SJCRH30 (cell line): ENCODE results near the gene SRSF10. TPM values are rescaled to one million over a fixed set of nuclear protein-coding genes. Genes with fewer than 3 reads are reported as not detected.

Source experiments
- DNase-seq, 2 experiments: peaks; one replicate each; pipeline ENCODE4 v3.0.0-alpha.2; 2015 to 2020
- H3K27ac ChIP-seq: fragments of 250-450 bp; sonication (Bioruptor Pico); 2 replicates; pipeline ENCODE4 v1.5.1; 2020; ENCODE audit warnings: mild to moderate bottlenecking, moderate library complexity
- H3K27me3 ChIP-seq: fragments of 250-450 bp; sonication (Bioruptor Pico); 2 replicates; pipeline ENCODE4 v1.5.1; 2020; ENCODE audit warnings: mild to moderate bottlenecking, moderate library complexity
- H3K36me3 ChIP-seq: fragments of 250-450 bp; sonication (Bioruptor Pico); 2 replicates; pipeline ENCODE4 v1.5.1; 2020; ENCODE audit warnings: mild to moderate bottlenecking, moderate library complexity
- H3K4me1 ChIP-seq: fragments of 250-450 bp; sonication (Bioruptor Pico); 2 replicates; pipeline ENCODE4 v1.5.1; 2020; ENCODE audit warnings: mild to moderate bottlenecking, moderate library complexity
- H3K4me3 ChIP-seq: fragments of 250-450 bp; sonication (Bioruptor Pico); 2 replicates; pipeline ENCODE4 v1.5.1; 2020; ENCODE audit warnings: mild to moderate bottlenecking, moderate library complexity
- H3K9me3 ChIP-seq: fragments of 250-450 bp; sonication (Bioruptor Pico); replicated peaks from 2 replicates; pipeline ENCODE4 v1.5.1; 2020; ENCODE audit warnings: mild to moderate bottlenecking, moderate library complexity
- total RNA-seq: library from RNA; depleted of rRNA; stranded (reverse); fragments of >200 nt; shearing (Covaris generic); gene quantifications from 2 replicates; pipeline ENCODE4 v1.2.3, GENCODE V29; 2014

The SRSF10 gene
- total RNA-seq, 1 experiment from 2014 or later: 245 TPM

- no peaks in the 10 kb centered on the region for H3K9me3 ChIP-seq
- no peak overlapping the region for H3K4me3 ChIP-seq
- H3K27ac ChIP-seq: no peak overlapping the region
- H3K27me3 ChIP-seq: no peaks in the 10 kb centered on the region
- DNase-seq: no peak
- H3K4me1 ChIP-seq: no peaks in the 10 kb centered on the region
- peaks cover 14% of the 10 kb centered on the region for H3K36me3 ChIP-seq
These were observed 23.0 kb downstream of the SRSF10 start for GRCh38 chr1:23957096-23957495.

- H3K27me3 ChIP-seq: no peaks in the 10 kb centered on the region
- no peaks in the 10 kb centered on the region for H3K4me1 ChIP-seq
- no peak for DNase-seq
- H3K4me3 ChIP-seq: no peak overlapping the region
- no peaks in the 10 kb centered on the region for H3K36me3 ChIP-seq
- H3K9me3 ChIP-seq: no peaks in the 10 kb centered on the region
- no peak overlapping the region for H3K27ac ChIP-seq
These were observed 27.1 kb downstream of the SRSF10 start for GRCh38 chr1:23953020-23953419.

DNA sequence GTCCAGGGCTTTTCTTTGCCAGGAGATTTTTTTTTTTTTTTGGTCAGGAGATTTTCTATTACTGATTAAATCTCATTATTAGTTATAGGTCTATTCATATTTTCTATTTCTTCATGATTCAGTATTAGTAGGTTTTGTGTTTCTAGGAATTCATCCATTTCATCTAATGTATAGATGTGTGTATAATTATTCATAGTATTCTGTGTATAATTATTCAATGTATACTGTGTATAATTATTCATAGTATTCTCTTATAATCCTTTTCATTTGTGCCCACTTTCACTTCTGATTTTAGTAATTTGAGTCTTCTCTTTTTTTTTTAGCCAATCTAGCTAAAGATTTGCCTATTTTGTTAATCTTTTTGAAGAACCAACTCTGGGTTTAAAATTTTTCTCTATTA is 32.8 kb downstream of the SRSF10 start:
- Histone ChIP-seq H3K36me3 (no peaks in the 10 kb centered on the region), H3K27me3 (no peaks in the 10 kb centered on the region), H3K4me1 (no peaks in the 10 kb centered on the region), H3K9me3 (no peaks in the 10 kb centered on the region; the same call in 1 of the 2 replicates), H3K4me3 (no peak overlapping the region), H3K27ac (no peak overlapping the region)
- no peak for DNase-seq

GRCh38 chr1:23936481-23937176 is 43.5 kb downstream of the SRSF10 start:
- Histone ChIP-seq H3K36me3 (no peaks in the 10 kb centered on the region), H3K27ac (no peak overlapping the region), H3K4me3 (no peak overlapping the region), H3K27me3 (no peaks in the 10 kb centered on the region), H3K9me3 (no peaks in the 10 kb centered on the region), H3K4me1 (no peaks in the 10 kb centered on the region)
- peak in 1 of 2 experiments; percentile 39 for DNase-seq

- Histone ChIP-seq H3K9me3 (peaks cover 3% of the 10 kb centered on the region; the same call in 1 of the 2 replicates), H3K4me3 (no peak overlapping the region), H3K27me3 (no peaks in the 10 kb centered on the region), H3K4me1 (no peaks in the 10 kb centered on the region), H3K36me3 (no peaks in the 10 kb centered on the region), H3K27ac (no peak overlapping the region)
- DNase-seq: no peak
These were observed 48.6 kb downstream of the SRSF10 start for GRCh38 chr1:23931491-23931880.

DNA sequence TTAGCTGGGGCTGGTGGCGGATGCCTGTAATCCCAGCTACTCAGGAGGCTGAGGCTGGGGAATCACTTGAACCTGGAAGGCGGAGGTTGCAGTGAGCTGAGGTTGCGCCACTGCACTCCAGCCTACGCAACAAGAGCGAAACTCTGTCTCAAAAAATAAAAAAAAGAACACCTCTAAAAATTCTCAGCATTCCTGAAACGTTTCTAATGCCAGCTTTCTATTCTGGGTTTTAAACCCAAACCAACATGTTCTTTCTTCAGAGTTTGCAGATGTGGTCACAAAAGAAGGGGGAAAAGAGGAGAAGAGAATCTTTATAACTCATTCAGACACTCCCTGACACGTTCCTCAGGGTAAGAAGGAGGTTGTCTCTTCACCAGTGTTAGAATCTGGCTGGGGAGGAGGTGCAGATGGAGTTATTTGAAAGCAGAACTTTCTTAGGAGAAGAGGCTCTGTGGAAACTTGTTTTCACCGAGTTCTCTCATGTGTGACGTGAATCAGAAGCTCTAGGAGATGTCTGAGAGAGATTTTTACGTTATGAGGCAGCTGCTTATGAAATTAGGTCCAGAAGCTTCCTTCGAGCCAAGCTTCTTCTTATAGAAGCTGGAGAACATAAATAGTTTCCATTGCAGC is 49.2 kb downstream of the SRSF10 start:
- Histone ChIP-seq H3K9me3 (peaks cover 3% of the 10 kb centered on the region; the same call in 1 of the 2 replicates), H3K4me3 (no peak overlapping the region), H3K36me3 (no peaks in the 10 kb centered on the region), H3K27me3 (no peaks in the 10 kb centered on the region), H3K27ac (no peak overlapping the region), H3K4me1 (no peaks in the 10 kb centered on the region)
- no peak for DNase-seq

GRCh38 chr1:23930270-23930669 is 49.9 kb downstream of the SRSF10 start:
- no peaks in the 10 kb centered on the region for H3K36me3 ChIP-seq
- H3K4me1 ChIP-seq: no peaks in the 10 kb centered on the region
- DNase-seq: no peak
- H3K9me3 ChIP-seq: peaks cover 3% of the 10 kb centered on the region; the same call in 1 of the 2 replicates
- H3K27me3 ChIP-seq: no peaks in the 10 kb centered on the region
- no peak overlapping the region for H3K27ac ChIP-seq
- no peak overlapping the region for H3K4me3 ChIP-seq

GRCh38 chr1:23928789-23929188 is 51.3 kb downstream of the SRSF10 start:
- DNase-seq: no peak
- no peaks in the 10 kb centered on the region for H3K4me1 ChIP-seq
- peaks cover 3% of the 10 kb centered on the region; the same call in 1 of the 2 replicates for H3K9me3 ChIP-seq
- no peaks in the 10 kb centered on the region for H3K27me3 ChIP-seq
- no peak overlapping the region for H3K4me3 ChIP-seq
- H3K36me3 ChIP-seq: no peaks in the 10 kb centered on the region
- no peak overlapping the region for H3K27ac ChIP-seq

DNA sequence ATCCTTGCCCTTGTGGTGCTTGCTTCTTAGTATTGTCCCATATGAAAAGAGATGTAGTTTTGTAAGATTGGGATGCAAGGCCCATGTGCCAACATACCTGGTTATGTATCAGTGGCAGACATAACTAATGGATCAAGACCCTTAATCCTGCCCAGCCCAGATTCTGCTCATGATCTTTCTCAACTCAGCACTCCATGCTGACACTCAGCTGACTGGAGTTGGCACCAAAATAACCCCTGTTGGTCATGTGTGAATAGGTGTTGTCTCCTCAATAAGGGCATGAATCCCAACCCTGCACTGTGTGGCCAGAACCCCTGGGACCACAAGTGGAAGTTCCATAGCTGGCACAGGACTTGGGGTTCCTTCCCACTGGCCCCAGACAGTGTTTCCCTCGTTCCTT is 53.0 kb downstream of the SRSF10 start:
- no peak overlapping the region for H3K27ac ChIP-seq
- no peak overlapping the region for H3K4me3 ChIP-seq
- H3K27me3 ChIP-seq: peaks cover 3% of the 10 kb centered on the region
- H3K9me3 ChIP-seq: peaks cover 3% of the 10 kb centered on the region; the same call in 1 of the 2 replicates
- H3K36me3 ChIP-seq: no peaks in the 10 kb centered on the region
- no peak for DNase-seq
- no peaks in the 10 kb centered on the region for H3K4me1 ChIP-seq

DNA sequence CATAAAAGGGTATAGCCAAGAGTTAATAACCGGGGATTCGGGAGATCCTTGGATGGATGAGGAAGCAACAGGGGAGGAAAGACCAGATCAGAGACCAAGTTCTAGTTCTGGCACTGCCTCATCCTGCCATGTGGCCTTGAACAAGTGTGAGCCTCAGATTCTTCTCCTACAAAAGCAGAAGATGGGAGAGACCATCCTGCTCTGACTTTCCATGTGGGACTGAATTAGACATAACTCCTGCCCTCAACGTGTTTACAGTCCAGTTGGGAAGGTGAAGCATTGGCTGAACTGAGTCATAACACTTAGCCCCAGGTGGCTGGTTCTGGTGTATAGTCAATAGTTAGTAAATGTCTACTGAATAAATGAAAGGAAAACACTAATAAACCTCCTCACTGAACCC is 54.8 kb downstream of the SRSF10 start:
- peaks cover 3% of the 10 kb centered on the region; the same call in 1 of the 2 replicates for H3K9me3 ChIP-seq
- H3K4me1 ChIP-seq: no peaks in the 10 kb centered on the region
- peaks cover 3% of the 10 kb centered on the region for H3K27me3 ChIP-seq
- no peaks in the 10 kb centered on the region for H3K36me3 ChIP-seq
- H3K4me3 ChIP-seq: no peak overlapping the region
- no peak for DNase-seq
- H3K27ac ChIP-seq: no peak overlapping the region

DNA sequence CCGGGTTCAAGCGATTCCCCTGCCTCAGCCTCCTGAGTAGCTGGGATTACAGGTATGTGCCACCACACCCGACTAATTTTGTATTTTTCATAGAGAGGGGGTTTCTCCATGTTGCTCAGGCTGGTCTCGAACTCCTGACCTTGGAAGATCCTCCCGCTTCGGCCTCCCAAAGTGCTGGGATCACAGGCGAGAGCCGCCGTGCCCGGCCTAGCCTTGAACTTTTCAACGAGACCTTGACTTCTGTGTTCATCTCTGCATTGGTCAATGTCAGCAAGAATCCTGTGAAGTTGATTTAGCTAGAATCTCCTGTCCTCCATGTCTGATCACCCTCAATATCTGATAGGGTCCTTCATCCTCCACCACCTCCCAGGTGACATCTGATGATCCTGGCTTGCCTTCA is 55.5 kb downstream of the SRSF10 start:
- peaks cover 3% of the 10 kb centered on the region for H3K27me3 ChIP-seq
- H3K9me3 ChIP-seq: peaks cover 3% of the 10 kb centered on the region; the same call in 1 of the 2 replicates
- no peak overlapping the region for H3K27ac ChIP-seq
- no peaks in the 10 kb centered on the region for H3K36me3 ChIP-seq
- H3K4me1 ChIP-seq: no peaks in the 10 kb centered on the region
- DNase-seq: no peak
- H3K4me3 ChIP-seq: no peak overlapping the region

- H3K27me3 ChIP-seq: peaks cover 3% of the 10 kb centered on the region
- H3K36me3 ChIP-seq: no peaks in the 10 kb centered on the region
- peaks cover 3% of the 10 kb centered on the region; the same call in 1 of the 2 replicates for H3K9me3 ChIP-seq
- no peak overlapping the region for H3K27ac ChIP-seq
- H3K4me3 ChIP-seq: no peak overlapping the region
- H3K4me1 ChIP-seq: no peaks in the 10 kb centered on the region
- no peak for DNase-seq
These were observed 56.3 kb downstream of the SRSF10 start for GRCh38 chr1:23923592-23924499.

GRCh38 chr1:23922321-23922943 is 57.7 kb downstream of the SRSF10 start:
- peaks cover 3% of the 10 kb centered on the region; the same call in 1 of the 2 replicates for H3K9me3 ChIP-seq
- DNase-seq: no peak
- peaks cover 3% of the 10 kb centered on the region for H3K27me3 ChIP-seq
- no peaks in the 10 kb centered on the region for H3K4me1 ChIP-seq
- no peak overlapping the region for H3K27ac ChIP-seq
- H3K4me3 ChIP-seq: no peak overlapping the region
- H3K36me3 ChIP-seq: no peaks in the 10 kb centered on the region
